ENCODE measurements around the gene ALK. TPM values are rescaled to one million over a fixed set of nuclear protein-coding genes. Genes with fewer than 3 reads are reported as not detected.
A peak's percentile ranks its signal among the peaks of the same experiment; 100 is the strongest.

The ALK gene
- total RNA-seq, 1 donor from 2014 or later, result 0.16 TPM

GRCh38 chr2:29612568-29612967, 308.8 kb downstream of the ALK start:
- ATAC-seq (ENCODE audit: poor library complexity) (no peak), DNase-seq (no peak)
- intact Hi-C loops (cut with DNase I), result no loop called here

- intact Hi-C loops (cut with DNase I), result no loop called here
- DNase-seq (no peak), ATAC-seq (ENCODE audit: poor library complexity) (no peak)
Observed at GRCh38 chr2:29611850-29612249, 309.5 kb downstream of the ALK start.

GRCh38 chr2:29611261-29611660, 310.1 kb downstream of the ALK start:
- no peak for ATAC-seq (ENCODE audit: poor library complexity)
- no peak for DNase-seq
- intact Hi-C loops (cut with DNase I), result no loop called here

DNA sequence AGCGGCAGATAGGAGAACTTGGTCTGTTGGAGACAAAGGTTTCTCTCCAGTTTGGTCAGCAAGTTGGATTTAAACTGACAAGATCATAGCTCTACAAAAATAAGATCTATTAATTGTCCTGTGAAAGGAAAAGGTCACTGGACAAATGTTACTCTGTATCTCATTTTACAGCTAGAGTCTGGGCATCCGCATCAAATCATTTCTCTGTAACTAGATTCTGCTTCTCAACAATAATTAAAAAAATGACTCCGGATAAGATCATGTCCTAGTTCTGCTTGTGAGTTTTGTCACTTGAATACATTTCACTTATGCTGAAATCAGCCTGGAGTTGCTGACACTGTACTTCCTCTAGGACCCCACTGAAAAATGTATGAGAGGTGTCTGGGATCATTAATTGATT, 310.8 kb downstream of the ALK start:
- intact Hi-C loops (cut with DNase I), result no loop called here
- ATAC-seq (ENCODE audit: poor library complexity) (no peak), DNase-seq (no peak)

DNA sequence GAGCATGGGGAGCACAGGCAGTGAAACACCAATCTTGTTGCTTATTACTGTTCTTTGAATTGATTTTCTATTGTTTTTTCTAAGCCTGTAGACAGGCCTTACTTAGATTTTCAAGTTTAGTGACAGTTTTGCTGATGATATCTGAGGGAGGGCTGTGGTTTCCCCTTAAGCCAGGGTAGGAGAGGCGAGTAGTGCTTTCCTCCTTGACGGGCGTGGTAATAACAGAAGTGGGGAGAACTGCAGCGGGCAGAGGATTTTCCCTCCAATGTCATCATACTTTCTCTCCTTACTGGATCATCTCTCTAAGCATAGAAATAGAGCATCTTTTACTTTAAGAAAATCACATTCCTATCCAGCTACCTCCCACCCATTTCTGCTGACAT, 314.4 kb downstream of the ALK start:
- intact Hi-C loops (cut with DNase I), result no loop called here
- DNase-seq, result no peak
- ATAC-seq (ENCODE audit: poor library complexity), result no peak

- intact Hi-C loops (cut with DNase I), result no loop called here
- no peak for DNase-seq
- ATAC-seq (ENCODE audit: poor library complexity), result no peak
Observed at GRCh38 chr2:29606104-29607037, 315.0 kb downstream of the ALK start.

GRCh38 chr2:29603341-29603740, 318.0 kb downstream of the ALK start:
- no peak for ATAC-seq (ENCODE audit: poor library complexity)
- intact Hi-C loops (cut with DNase I), result no loop called here
- no peak for DNase-seq

DNA sequence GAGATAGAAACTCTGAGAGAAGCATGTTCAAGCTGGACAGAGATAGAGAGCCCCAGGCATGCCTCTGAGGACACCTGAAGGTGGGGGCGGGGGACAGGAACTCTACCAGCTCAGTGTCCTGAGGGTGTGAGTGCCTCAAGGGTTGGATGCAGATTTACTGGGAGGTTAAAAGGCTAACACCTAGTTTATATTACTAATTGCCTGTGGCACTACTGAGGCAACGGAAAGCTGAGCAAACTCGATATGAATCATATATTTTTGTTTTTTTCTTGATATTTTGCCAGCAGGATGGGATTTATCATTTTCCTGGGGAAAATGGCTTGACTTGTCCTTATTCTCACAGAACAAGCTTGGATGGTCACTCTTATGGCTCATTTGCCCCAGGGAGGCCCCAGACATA, 319.5 kb downstream of the ALK start:
- intact Hi-C loops (cut with DNase I), result no loop called here
- DNase-seq, result no peak
- no peak for ATAC-seq (ENCODE audit: poor library complexity)

DNA sequence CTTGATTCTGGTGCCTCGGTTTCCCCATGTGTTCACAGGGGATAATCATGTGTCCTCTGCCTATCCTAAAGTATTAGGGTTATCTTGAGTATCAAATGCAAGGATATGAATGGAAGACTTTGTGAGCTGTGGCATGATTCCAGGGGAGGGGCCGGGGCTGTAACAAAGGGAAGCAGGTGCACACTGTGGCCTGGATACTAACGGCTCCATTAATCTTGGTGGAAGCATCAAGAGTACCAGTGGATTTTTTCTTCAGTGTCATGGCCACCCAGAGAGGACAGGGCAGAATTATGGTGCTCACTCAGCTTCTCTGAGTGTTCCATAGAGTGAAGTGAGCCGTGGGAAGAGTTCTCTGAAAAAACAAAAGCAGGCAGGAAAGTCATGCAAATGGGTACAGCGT, 320.1 kb downstream of the ALK start:
- ATAC-seq (ENCODE audit: poor library complexity) (no peak), DNase-seq (no peak)
- intact Hi-C loops (cut with DNase I), result no loop called here

GRCh38 chr2:29599946-29600345, 321.4 kb downstream of the ALK start:
- ATAC-seq (ENCODE audit: poor library complexity) (no peak), DNase-seq (no peak)
- intact Hi-C loops (cut with DNase I), result no loop called here

- ATAC-seq (ENCODE audit: poor library complexity), result no peak
- DNase-seq, result no peak
- intact Hi-C loops (cut with DNase I), result no loop called here
Observed at GRCh38 chr2:29598978-29599377, 322.4 kb downstream of the ALK start.

DNA sequence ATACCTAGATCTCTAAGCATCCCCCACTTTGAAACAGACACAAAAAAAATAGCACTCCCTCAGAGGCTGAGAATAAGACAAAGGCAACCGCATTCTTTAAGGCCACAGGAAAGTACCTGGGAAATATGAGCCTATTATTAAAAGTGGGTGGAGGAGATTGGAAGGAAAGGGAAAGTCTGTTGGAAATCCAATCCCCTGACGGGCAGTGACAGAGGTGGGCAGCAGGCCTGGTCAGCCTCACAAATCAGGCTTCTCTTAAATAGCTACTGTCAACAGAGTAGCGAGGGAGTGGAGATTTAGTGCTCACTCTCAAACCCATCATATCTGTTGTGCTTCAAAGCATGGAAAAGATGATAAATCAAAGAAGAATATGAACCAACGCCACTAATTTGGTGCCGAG, 324.4 kb downstream of the ALK start:
- DNase-seq (no peak), ATAC-seq (ENCODE audit: poor library complexity) (no peak)
- intact Hi-C loops (cut with DNase I), result no loop called here

- ATAC-seq (ENCODE audit: poor library complexity), result peak; percentile 89
- peak; percentile 62 for DNase-seq
- intact Hi-C loops (cut with DNase I), result no loop called here
Observed at GRCh38 chr2:29596584-29596983, 324.8 kb downstream of the ALK start.

DNA sequence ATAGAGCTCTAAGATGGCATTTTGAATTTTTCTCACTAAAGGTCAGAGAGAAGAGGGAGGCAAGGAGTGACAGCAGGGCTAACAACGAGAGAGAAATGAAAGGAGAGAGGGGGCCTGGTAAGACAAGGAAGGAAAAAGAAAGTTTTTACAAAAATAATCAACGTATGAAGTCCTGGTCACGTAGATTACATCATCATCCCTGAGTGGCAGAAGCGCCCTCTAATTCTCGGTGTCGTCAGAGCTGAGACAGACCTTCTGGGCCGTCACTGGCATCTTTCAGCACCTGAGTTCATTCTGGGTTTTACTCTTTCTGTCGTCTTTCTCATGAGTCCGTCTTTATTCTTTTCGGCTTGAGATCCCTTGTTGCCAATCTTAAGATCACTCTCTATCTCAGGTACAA, 329.8 kb downstream of the ALK start:
- DNase-seq (no peak), ATAC-seq (ENCODE audit: poor library complexity) (no peak)
- intact Hi-C loops (cut with DNase I), result no loop called here

- ATAC-seq (ENCODE audit: poor library complexity) (no peak), DNase-seq (no peak)
- intact Hi-C loops (cut with DNase I), result no loop called here
Observed at GRCh38 chr2:29590211-29590610, 331.2 kb downstream of the ALK start.

DNA sequence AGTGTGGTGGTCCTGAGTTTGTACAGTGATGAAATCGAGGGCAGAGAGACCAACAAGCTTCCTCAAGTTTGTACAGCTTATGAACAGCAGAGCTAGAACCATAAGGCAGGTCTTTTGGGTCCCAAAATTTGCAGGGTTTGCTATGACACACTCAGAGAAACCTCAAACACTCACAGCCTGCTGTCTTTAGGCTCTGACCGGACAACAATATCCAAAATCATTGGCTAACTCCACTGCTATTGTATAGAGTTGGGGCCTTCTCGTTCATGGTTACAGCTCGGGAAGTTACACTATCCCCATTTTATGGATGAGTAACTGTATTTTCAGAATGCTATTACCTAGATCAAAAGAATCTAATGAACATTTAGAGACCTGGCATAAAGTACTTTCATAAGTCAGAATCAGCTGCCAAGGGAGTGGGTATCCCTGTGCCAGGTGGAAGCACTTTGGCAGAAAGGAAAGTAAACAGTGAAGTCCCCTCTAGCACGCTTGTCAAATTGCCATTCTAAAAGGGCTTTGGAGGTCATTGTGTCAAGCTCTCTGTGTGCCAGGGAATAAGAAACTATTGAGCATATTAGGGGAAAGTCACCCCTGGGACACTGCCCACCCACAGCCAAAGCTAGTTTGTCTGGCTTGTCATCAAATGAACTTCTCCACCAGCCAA, 331.8 kb downstream of the ALK start:
- ATAC-seq (ENCODE audit: poor library complexity) (no peak), DNase-seq (no peak)
- intact Hi-C loops (cut with DNase I), result no loop called here

- DNase-seq, result no peak
- intact Hi-C loops (cut with DNase I), result no loop called here
- ATAC-seq (ENCODE audit: poor library complexity), result no peak
Observed at GRCh38 chr2:29587402-29588190, 333.8 kb downstream of the ALK start.

GRCh38 chr2:29586919-29587318, 334.5 kb downstream of the ALK start:
- ATAC-seq (ENCODE audit: poor library complexity) (no peak), DNase-seq (no peak)
- intact Hi-C loops (cut with DNase I), result no loop called here

- ATAC-seq (ENCODE audit: poor library complexity) (no peak), DNase-seq (no peak)
- intact Hi-C loops (cut with DNase I), result no loop called here
Observed at GRCh38 chr2:29583548-29584156, 337.7 kb downstream of the ALK start.
